Loucy (cell line): ENCODE data around the gene PNMA6E.

ENCODE experiments used
- H2AFZ ChIP-seq: fragments of 200-600 bp; sonication (generic); 2 replicates; pipeline ENCODE4 v1.6.0; 2016; ENCODE audit warnings: antibody characterized with exemption, mild to moderate bottlenecking, low read length, moderate library complexity
- H3F3A ChIP-seq: fragments of 200-600 bp; 2 replicates; pipeline ENCODE4 v1.6.0; 2016; ENCODE audit warnings: antibody characterized with exemption, low read depth, mild to moderate bottlenecking
- H3K27me3 ChIP-seq: fragments of 200-600 bp; sonication (generic); 2 replicates; pipeline ENCODE4 v1.6.1; 2014; ENCODE audit warnings: low read length, mild to moderate bottlenecking; ENCODE audit not compliant: insufficient read depth, poor library complexity, severe bottlenecking
- H3K36me3 ChIP-seq: fragments of 200-600 bp; sonication (generic); 2 replicates; pipeline ENCODE4 v1.6.1; 2016; ENCODE audit warnings: low read length; ENCODE audit not compliant: insufficient read depth
- H3K4me1 ChIP-seq: fragments of 200-600 bp; sonication (generic); 2 replicates; pipeline ENCODE4 v1.5.1; 2014; ENCODE audit warnings: low read length, mild to moderate bottlenecking; ENCODE audit not compliant: insufficient read depth, poor library complexity, severe bottlenecking
- H3K4me2 ChIP-seq: fragments of 200-600 bp; sonication (generic); 2 replicates; pipeline ENCODE4 v1.6.0; 2014; ENCODE audit warnings: antibody characterized with exemption, low read length, low read depth, mild to moderate bottlenecking; ENCODE audit not compliant: poor library complexity, severe bottlenecking
- H3K4me3 ChIP-seq: fragments of 200-600 bp; sonication (generic); 2 replicates; pipeline ENCODE4 v1.5.1; 2014; ENCODE audit warnings: low read length, mild to moderate bottlenecking, mixed read lengths; ENCODE audit not compliant: poor library complexity, severe bottlenecking
- H3K79me2 ChIP-seq: fragments of 200-600 bp; sonication (generic); 2 replicates; pipeline ENCODE4 v1.6.1; 2014; ENCODE audit warnings: low read length; ENCODE audit not compliant: insufficient read depth
- H3K9ac ChIP-seq: fragments of 200-600 bp; sonication (generic); 2 replicates; pipeline ENCODE4 v1.6.0; 2014; ENCODE audit warnings: mild to moderate bottlenecking, low read depth, low read length, moderate library complexity; ENCODE audit not compliant: poor library complexity, severe bottlenecking
- H3K9me2 ChIP-seq: fragments of 200-600 bp; sonication (generic); replicated peaks from 2 replicates; pipeline ENCODE4 v1.6.1; 2016; ENCODE audit warnings: low read depth, low read length, mixed read lengths
- H3K9me3 ChIP-seq: fragments of 200-600 bp; sonication (generic); 2 replicates; pipeline ENCODE4 v1.6.1; 2014; ENCODE audit warnings: mild to moderate bottlenecking, antibody characterized with exemption, low read length, low read depth; ENCODE audit not compliant: insufficient read depth
- H4K20me1 ChIP-seq: fragments of 200-600 bp; sonication (generic); 2 replicates; pipeline ENCODE4 v1.6.0; 2014; ENCODE audit warnings: antibody characterized with exemption, low read length, mild to moderate bottlenecking; ENCODE audit not compliant: insufficient read depth, poor library complexity, severe bottlenecking
- CTCF ChIP-seq: fragments of 200-600 bp; sonication (generic); conservative IDR thresholded peaks from 2 replicates; pipeline ENCODE4 v1.5.1; 2014; ENCODE audit warnings: mild to moderate bottlenecking, antibody characterized with exemption, low read length
- EZH2phosphoT487 ChIP-seq: fragments of 200-600 bp; IDR thresholded peaks from 2 replicates; pipeline ENCODE4 v1.6.1; 2018; ENCODE audit warnings: antibody characterized with exemption, mild to moderate bottlenecking, moderate library complexity, borderline replicate concordance

PNMA6E gene

GRCh38 chrX:153371256-153371655 is 29.9 kb downstream of the PNMA6E start:
- Histone ChIP-seq H3K79me2 (no peaks in the 10 kb centered on the region), H3K4me1 (peaks cover 15% of the 10 kb centered on the region), H3K27me3 (no peaks in the 10 kb centered on the region), H3F3A (no peaks in the 10 kb centered on the region), H3K36me3 (no peaks in the 10 kb centered on the region), H3K4me3 (no peak overlapping the region), H4K20me1 (no peaks in the 10 kb centered on the region), H3K9me3 (no peaks in the 10 kb centered on the region), H2AFZ (peak overlapping the region; percentile 49), H3K9me2 (no peaks in the 10 kb centered on the region), H3K4me2 (peak overlapping the region; percentile 31), H3K9ac (no peak overlapping the region)
- TF ChIP-seq EZH2phosphoT487 (no peak), CTCF (no peak)

GRCh38 chrX:153370293-153371055 is 30.7 kb downstream of the PNMA6E start:
- H3K9me2 ChIP-seq, result no peaks in the 10 kb centered on the region
- H3F3A ChIP-seq, result no peaks in the 10 kb centered on the region
- H3K79me2 ChIP-seq, result no peaks in the 10 kb centered on the region
- H3K27me3 ChIP-seq, result no peaks in the 10 kb centered on the region
- H3K4me3 ChIP-seq, result no peak overlapping the region
- TF ChIP-seq CTCF (no peak), EZH2phosphoT487 (no peak)
- H4K20me1 ChIP-seq, result no peaks in the 10 kb centered on the region
- no peaks in the 10 kb centered on the region for H3K36me3 ChIP-seq
- H3K9me3 ChIP-seq, result no peaks in the 10 kb centered on the region
- peak overlapping the region; percentile 49; the same call in 1 of the 2 replicates for H2AFZ ChIP-seq
- peaks cover 15% of the 10 kb centered on the region for H3K4me1 ChIP-seq
- H3K4me2 ChIP-seq, result peak overlapping the region; percentile 31
- H3K9ac ChIP-seq, result no peak overlapping the region

GRCh38 chrX:153366878-153367538 is 34.1 kb downstream of the PNMA6E start:
- Histone ChIP-seq H3K9me2 (no peaks in the 10 kb centered on the region), H3F3A (no peaks in the 10 kb centered on the region), H3K9ac (no peak overlapping the region), H3K79me2 (no peaks in the 10 kb centered on the region), H3K4me1 (peaks cover 15% of the 10 kb centered on the region), H3K27me3 (no peaks in the 10 kb centered on the region), H3K4me2 (no peak overlapping the region), H3K36me3 (no peaks in the 10 kb centered on the region), H3K4me3 (no peak overlapping the region), H4K20me1 (no peaks in the 10 kb centered on the region), H2AFZ (no peak overlapping the region), H3K9me3 (no peaks in the 10 kb centered on the region)
- TF ChIP-seq EZH2phosphoT487, result no peak
- TF ChIP-seq CTCF, result no peak
